GM21447 (cell line): ENCODE data around the gene ITPA.
"Not testable (repeated sequence)": the region's sequence is repeated elsewhere in the genome, so short reads cannot be mapped to it uniquely, and the experiment has no call there.

Experiments used
- ATAC-seq: cut with Tn5 transposase; IDR thresholded peaks from one replicate; pipeline ENCODE4 v1.9.1; 2021; ENCODE audit not compliant: unreplicated experiment

Gene ITPA

GRCh38 chr20:3172933-3173609 is 36.2 kb upstream of the ITPA start, which contains the start of gene LZTS3:
LZTS3 (minus strand) TSS chr20:3173549; CDS start chr20:3167163, 6,386 bp downstream.
- peak; percentile 60 for ATAC-seq

- ATAC-seq: peak; percentile 86
Observed at GRCh38 chr20:3173610-3174441, 35.5 kb upstream of the ITPA start.

- no peak for ATAC-seq
Observed at GRCh38 chr20:3174442-3175261, 34.6 kb upstream of the ITPA start.

- no peak for ATAC-seq
Observed at GRCh38 chr20:3175270-3175669, 34.0 kb upstream of the ITPA start.

GRCh38 chr20:3177746-3178485 is 31.4 kb upstream of the ITPA start:
- no peak for ATAC-seq

GRCh38 chr20:3180319-3180718 is 29.0 kb upstream of the ITPA start:
- ATAC-seq: no peak

- no peak for ATAC-seq
Observed at GRCh38 chr20:3181270-3181669, 28.0 kb upstream of the ITPA start.

- ATAC-seq: not testable (repeated sequence)
Observed at GRCh38 chr20:3182429-3182828, 26.9 kb upstream of the ITPA start.

- ATAC-seq: no peak
Observed at GRCh38 chr20:3183896-3184612, 25.2 kb upstream of the ITPA start.

- ATAC-seq: not testable (repeated sequence)
Observed at GRCh38 chr20:3187861-3188260, 21.4 kb upstream of the ITPA start.

- no peak for ATAC-seq
Observed at GRCh38 chr20:3188823-3189413, 20.4 kb upstream of the ITPA start.

GRCh38 chr20:3189561-3190131 is 19.7 kb upstream of the ITPA start:
- no peak for ATAC-seq

GRCh38 chr20:3190681-3191111 is 18.6 kb upstream of the ITPA start:
- no peak for ATAC-seq

- no peak for ATAC-seq
Observed at GRCh38 chr20:3192226-3193015, 16.9 kb upstream of the ITPA start.

- ATAC-seq: no peak
Observed at GRCh38 chr20:3193806-3194616, 15.3 kb upstream of the ITPA start.

GRCh38 chr20:3194617-3195280 is 14.5 kb upstream of the ITPA start:
- no peak for ATAC-seq

- ATAC-seq: no peak
Observed at GRCh38 chr20:3195590-3196237, 13.6 kb upstream of the ITPA start.
